Measurements from ENCODE around the gene ATP2B3.

The ATP2B3 gene

DNA sequence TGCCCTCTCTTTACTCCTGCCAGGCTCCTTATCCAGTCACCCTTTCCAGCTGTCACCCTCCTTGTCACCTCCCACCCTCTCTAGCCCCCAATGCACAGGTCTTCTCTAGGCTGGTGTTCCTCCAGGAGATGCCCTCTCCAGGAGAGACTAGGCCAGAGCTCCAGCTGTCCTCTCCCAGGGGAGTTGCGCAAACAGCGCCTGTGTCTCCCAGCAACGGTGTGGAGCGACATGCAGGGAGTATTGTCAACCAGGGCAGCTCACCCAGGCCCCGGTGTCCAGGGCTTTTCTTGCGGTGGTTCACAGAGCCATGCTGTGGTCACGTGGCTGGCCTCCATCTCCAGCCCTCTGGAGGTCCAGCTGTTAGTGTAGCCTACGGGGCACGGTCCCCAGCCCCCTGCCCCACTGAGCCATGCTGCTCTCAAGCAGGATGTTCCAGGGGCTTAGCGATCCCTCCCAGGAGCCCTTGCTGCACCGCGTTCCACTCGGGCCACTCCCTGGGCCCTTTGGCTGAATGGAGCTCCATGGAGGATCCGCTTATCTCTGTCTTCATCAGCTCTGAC, 46.7 kb downstream of the ATP2B3 start:
- TF ChIP-seq FOXM1 (IDR thresholded peaks at IDR 0.05; ENCODE audit: borderline replicate concordance, low read depth) (no peak), CREB1 (IDR thresholded peaks at IDR 0.05; ENCODE audit: low read depth) (no peak), CEBPB (IDR thresholded peaks at IDR 0.05) (no peak), TCF12 (IDR thresholded peaks at IDR 0.05; ENCODE audit: low read depth) (no peak), EGR1 (IDR thresholded peaks at IDR 0.05) (no peak), EP300 (IDR thresholded peaks at IDR 0.05; ENCODE audit: borderline replicate concordance) (no peak), ZBTB7A (IDR thresholded peaks at IDR 0.05; ENCODE audit: low read depth) (no peak), NFIC (IDR thresholded peaks at IDR 0.05) (no peak), TEAD4 (IDR thresholded peaks at IDR 0.05) (no peak), RAD21 (IDR thresholded peaks at IDR 0.05; ENCODE audit: low read depth) (no peak), YY1 (IDR thresholded peaks at IDR 0.05; ENCODE audit: low read depth) (no peak), TAF1 (IDR thresholded peaks at IDR 0.05; ENCODE audit: low read depth) (no peak)
- TF ChIP-seq, protein P1, sequence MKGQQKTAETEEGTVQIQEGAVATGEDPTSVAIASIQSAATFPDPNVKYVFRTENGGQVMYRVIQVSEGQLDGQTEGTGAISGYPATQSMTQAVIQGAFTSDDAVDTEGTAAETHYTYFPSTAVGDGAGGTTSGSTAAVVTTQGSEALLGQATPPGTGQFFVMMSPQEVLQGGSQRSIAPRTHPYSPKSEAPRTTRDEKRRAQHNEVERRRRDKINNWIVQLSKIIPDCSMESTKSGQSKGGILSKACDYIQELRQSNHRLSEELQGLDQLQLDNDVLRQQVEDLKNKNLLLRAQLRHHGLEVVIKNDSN (IDR thresholded peaks at IDR 0.05): no peak
- TF ChIP-seq, protein P2, sequence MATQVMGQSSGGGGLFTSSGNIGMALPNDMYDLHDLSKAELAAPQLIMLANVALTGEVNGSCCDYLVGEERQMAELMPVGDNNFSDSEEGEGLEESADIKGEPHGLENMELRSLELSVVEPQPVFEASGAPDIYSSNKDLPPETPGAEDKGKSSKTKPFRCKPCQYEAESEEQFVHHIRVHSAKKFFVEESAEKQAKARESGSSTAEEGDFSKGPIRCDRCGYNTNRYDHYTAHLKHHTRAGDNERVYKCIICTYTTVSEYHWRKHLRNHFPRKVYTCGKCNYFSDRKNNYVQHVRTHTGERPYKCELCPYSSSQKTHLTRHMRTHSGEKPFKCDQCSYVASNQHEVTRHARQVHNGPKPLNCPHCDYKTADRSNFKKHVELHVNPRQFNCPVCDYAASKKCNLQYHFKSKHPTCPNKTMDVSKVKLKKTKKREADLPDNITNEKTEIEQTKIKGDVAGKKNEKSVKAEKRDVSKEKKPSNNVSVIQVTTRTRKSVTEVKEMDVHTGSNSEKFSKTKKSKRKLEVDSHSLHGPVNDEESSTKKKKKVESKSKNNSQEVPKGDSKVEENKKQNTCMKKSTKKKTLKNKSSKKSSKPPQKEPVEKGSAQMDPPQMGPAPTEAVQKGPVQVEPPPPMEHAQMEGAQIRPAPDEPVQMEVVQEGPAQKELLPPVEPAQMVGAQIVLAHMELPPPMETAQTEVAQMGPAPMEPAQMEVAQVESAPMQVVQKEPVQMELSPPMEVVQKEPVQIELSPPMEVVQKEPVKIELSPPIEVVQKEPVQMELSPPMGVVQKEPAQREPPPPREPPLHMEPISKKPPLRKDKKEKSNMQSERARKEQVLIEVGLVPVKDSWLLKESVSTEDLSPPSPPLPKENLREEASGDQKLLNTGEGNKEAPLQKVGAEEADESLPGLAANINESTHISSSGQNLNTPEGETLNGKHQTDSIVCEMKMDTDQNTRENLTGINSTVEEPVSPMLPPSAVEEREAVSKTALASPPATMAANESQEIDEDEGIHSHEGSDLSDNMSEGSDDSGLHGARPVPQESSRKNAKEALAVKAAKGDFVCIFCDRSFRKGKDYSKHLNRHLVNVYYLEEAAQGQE (IDR thresholded peaks at IDR 0.05; ENCODE audit: low read depth): no peak
- TF ChIP-seq, protein P3, sequence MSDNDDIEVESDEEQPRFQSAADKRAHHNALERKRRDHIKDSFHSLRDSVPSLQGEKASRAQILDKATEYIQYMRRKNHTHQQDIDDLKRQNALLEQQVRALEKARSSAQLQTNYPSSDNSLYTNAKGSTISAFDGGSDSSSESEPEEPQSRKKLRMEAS (IDR thresholded peaks at IDR 0.05): no peak

DNA sequence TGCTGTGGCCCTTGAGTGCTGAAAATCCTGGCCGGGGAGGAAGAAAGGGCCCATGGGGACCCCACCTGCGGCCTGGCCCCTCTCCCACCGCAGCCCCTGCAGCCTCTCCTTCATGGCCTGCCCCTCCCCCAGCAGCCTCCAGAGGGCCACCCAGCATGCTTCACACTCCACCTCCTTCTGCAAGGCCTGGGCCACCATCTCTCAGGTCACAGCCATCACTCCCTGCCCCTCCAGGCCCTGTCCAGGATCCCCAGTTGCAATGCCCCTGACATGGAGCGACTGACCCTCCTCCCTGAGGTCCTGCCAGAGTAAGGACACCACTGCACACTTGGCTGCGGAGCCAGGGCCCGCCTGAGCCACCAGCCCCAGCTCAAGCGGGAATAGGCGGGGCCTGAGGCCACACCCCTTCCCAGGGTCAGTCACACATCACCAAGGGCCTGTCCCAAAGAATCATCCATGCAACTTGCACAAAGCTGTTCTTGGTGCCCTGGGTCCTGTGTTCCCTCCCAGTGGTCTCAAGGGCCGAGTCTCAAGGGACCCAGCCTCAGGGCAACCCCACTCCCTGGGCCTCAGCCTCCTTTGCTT, 48.6 kb downstream of the ATP2B3 start:
- TF ChIP-seq, protein P3 (IDR thresholded peaks at IDR 0.05): no peak
- no peak for TF ChIP-seq EGR1 (IDR thresholded peaks at IDR 0.05)

DNA sequence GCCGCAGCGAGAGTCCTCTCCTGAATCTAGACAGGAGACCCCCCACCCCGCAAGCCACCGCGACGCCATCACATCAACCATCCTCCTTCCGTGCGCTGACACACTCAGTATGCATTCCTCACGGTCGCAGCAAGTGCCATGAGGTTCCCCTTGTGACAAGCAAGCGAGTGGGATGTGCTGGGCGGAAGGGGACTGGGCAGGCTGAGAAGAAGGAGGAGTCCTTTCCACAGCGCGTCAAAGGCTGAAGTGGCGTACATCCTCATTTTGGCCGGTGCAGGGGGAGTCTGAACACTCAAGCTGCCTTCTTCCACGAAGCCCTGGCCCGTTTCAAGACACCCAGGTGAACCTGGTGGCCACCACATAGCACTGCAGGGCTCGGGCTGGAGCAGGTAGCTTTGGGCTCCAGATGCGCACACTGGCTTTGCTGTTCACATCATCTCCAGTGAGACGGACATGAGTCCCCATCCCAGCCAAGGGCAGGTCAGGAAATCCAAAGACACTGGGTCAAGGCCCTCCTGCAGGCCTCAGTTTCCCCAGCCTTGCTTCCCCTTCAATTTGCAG, 51.1 kb downstream of the ATP2B3 start:
- TF ChIP-seq TAF1 (IDR thresholded peaks at IDR 0.05; ENCODE audit: low read depth) (no peak), EGR1 (IDR thresholded peaks at IDR 0.05) (no peak), YY1 (IDR thresholded peaks at IDR 0.05; ENCODE audit: low read depth) (no peak), TEAD4 (IDR thresholded peaks at IDR 0.05) (no peak), ZBTB7A (IDR thresholded peaks at IDR 0.05; ENCODE audit: low read depth) (no peak), TCF12 (IDR thresholded peaks at IDR 0.05; ENCODE audit: low read depth) (no peak), FOXM1 (IDR thresholded peaks at IDR 0.05; ENCODE audit: borderline replicate concordance, low read depth) (no peak), CREB1 (IDR thresholded peaks at IDR 0.05; ENCODE audit: low read depth) (no peak), NFIC (IDR thresholded peaks at IDR 0.05) (no peak)
- TF ChIP-seq, protein P3 (IDR thresholded peaks at IDR 0.05): no peak
- TF ChIP-seq, protein P1 (IDR thresholded peaks at IDR 0.05): no peak
- TF ChIP-seq, protein P2 (IDR thresholded peaks at IDR 0.05; ENCODE audit: low read depth): no peak

DNA sequence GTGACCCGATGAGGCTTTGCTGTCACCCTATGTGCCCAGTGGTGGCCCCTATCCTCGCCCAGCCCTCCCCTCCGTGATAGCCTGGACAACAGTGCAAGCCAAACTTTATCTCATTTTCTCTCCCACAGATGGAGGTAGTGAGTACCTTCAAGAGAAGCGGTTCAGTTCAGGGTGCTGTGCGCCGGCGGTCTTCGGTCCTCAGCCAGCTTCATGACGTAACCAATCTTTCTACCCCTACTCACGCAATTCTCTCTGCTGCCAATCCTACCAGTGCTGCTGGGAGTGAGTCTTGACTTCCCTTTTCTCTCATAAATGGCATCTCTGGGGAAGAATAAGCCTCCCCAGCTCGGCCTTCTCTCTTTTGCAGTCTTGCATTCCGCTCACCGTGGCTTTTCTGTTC, 52.0 kb downstream of the ATP2B3 start:
- TF ChIP-seq EGR1 (IDR thresholded peaks at IDR 0.05): no peak
- no peak for TF ChIP-seq NFIC (IDR thresholded peaks at IDR 0.05)
- TF ChIP-seq, protein P3 (IDR thresholded peaks at IDR 0.05): no peak
- no peak for TF ChIP-seq RAD21 (IDR thresholded peaks at IDR 0.05; ENCODE audit: low read depth)
- TF ChIP-seq CREB1 (IDR thresholded peaks at IDR 0.05; ENCODE audit: low read depth): no peak
- no peak for TF ChIP-seq ZBTB7A (IDR thresholded peaks at IDR 0.05; ENCODE audit: low read depth)
- no peak for TF ChIP-seq CEBPB (IDR thresholded peaks at IDR 0.05)
- no peak for TF ChIP-seq FOXM1 (IDR thresholded peaks at IDR 0.05; ENCODE audit: borderline replicate concordance, low read depth)
- no peak for TF ChIP-seq TEAD4 (IDR thresholded peaks at IDR 0.05)
- no peak for TF ChIP-seq YY1 (IDR thresholded peaks at IDR 0.05; ENCODE audit: low read depth)
- TF ChIP-seq EP300 (IDR thresholded peaks at IDR 0.05; ENCODE audit: borderline replicate concordance): no peak
- TF ChIP-seq TAF1 (IDR thresholded peaks at IDR 0.05; ENCODE audit: low read depth): no peak
- TF ChIP-seq, protein P2 (IDR thresholded peaks at IDR 0.05; ENCODE audit: low read depth): no peak
- no peak for TF ChIP-seq TCF12 (IDR thresholded peaks at IDR 0.05; ENCODE audit: low read depth)
- TF ChIP-seq, protein P1 (IDR thresholded peaks at IDR 0.05): no peak

Measured in Ishikawa (cell line).